C4-2B (cell line): ENCODE measurements around the gene ESYT2.
A peak's percentile ranks its signal among the peaks of the same experiment; 100 is the strongest.

Source experiments
- H3K27ac ChIP-seq: fragments of 450-650 bp; 2 replicates; pipeline ENCODE4 v1.5.1; 2017
- CTCF ChIP-seq: fragments of 450-650 bp; conservative IDR thresholded peaks from 2 replicates; pipeline ENCODE4 v1.5.1; 2017; ENCODE audit warnings: mild to moderate bottlenecking
- ZFX ChIP-seq: fragments of 450-650 bp; IDR thresholded peaks from 2 replicates; pipeline ENCODE4 v1.6.1; 2017

The ESYT2 gene

GRCh38 chr7:158738841-158739240 is 90.5 kb downstream of the ESYT2 start:
- H3K27ac ChIP-seq, result no peak overlapping the region
- TF ChIP-seq ZFX (no peak), CTCF (no peak)

- TF ChIP-seq ZFX (no peak), CTCF (no peak)
- H3K27ac ChIP-seq, result no peak overlapping the region
Observed at GRCh38 chr7:158737064-158737695, 92.1 kb downstream of the ESYT2 start.

GRCh38 chr7:158735935-158736334 is 93.4 kb downstream of the ESYT2 start:
- TF ChIP-seq CTCF (no peak), ZFX (no peak)
- H3K27ac ChIP-seq, result no peak overlapping the region

- TF ChIP-seq CTCF (no peak), ZFX (no peak)
- no peak overlapping the region for H3K27ac ChIP-seq
Observed at GRCh38 chr7:158734861-158735260, 94.4 kb downstream of the ESYT2 start.

- no peak overlapping the region for H3K27ac ChIP-seq
- TF ChIP-seq ZFX, result no peak
- peak; percentile 38 for TF ChIP-seq CTCF
Observed at GRCh38 chr7:158733775-158734494, 95.4 kb downstream of the ESYT2 start.

GRCh38 chr7:158733220-158733519 is 96.1 kb downstream of the ESYT2 start:
- TF ChIP-seq CTCF (no peak), ZFX (no peak)
- H3K27ac ChIP-seq, result peak overlapping the region; percentile 31; the same call in 1 of the 2 replicates

- TF ChIP-seq ZFX (no peak), CTCF (no peak)
Observed at GRCh38 chr7:158732494-158733219, 96.7 kb downstream of the ESYT2 start.

More at GRCh38 chr7:158732494-158733219, 96.7 kb downstream of the ESYT2 start:
- H3K27ac ChIP-seq, result peak overlapping the region; percentile 31; the same call in 1 of the 2 replicates
